GM23338 (cell line): Measurements from ENCODE around the gene DCAF4. TPM values are rescaled to one million over a fixed set of nuclear protein-coding genes. Genes with fewer than 3 reads are reported as not detected.

ENCODE experiments used
- ATAC-seq: fragments of 200-7000 bp; cut with Tn5 transposase; 3 replicates; pipeline ENCODE4 v1.9.1; 2020
- DNase-seq: peaks from one replicate; pipeline ENCODE4 v3.0.0-alpha.2; 2015; ENCODE audit warnings: low spot score
- H2AFZ ChIP-seq: fragments of 200-600 bp; sonication (generic); 2 replicates; pipeline ENCODE4 v1.8.0; 2016; ENCODE audit warnings: antibody characterized with exemption, mild to moderate bottlenecking, moderate library complexity
- H3F3A ChIP-seq: fragments of 200-600 bp; sonication (generic); replicated peaks from 2 replicates; pipeline ENCODE4 v1.8.0; 2017; ENCODE audit warnings: antibody characterized with exemption, mixed run types, low read depth
- H3K27ac ChIP-seq: fragments of 200-600 bp; sonication (generic); 2 replicates; pipeline ENCODE4 v1.6.1; 2016; ENCODE audit warnings: low read depth
- H3K27me3 ChIP-seq: fragments of 200-600 bp; sonication (generic); 2 replicates; pipeline ENCODE4 v1.8.0; 2016; ENCODE audit warnings: mild to moderate bottlenecking, mixed run types, moderate library complexity; ENCODE audit not compliant: insufficient read depth
- H3K36me3 ChIP-seq: fragments of 200-600 bp; sonication (generic); 2 replicates; pipeline ENCODE4 v1.8.0; 2016; ENCODE audit warnings: mild to moderate bottlenecking; ENCODE audit not compliant: insufficient read depth
- H3K4me1 ChIP-seq: fragments of 200-600 bp; sonication (generic); 2 replicates; pipeline ENCODE4 v1.8.0; 2016; ENCODE audit warnings: mild to moderate bottlenecking, moderate library complexity; ENCODE audit not compliant: insufficient read depth
- H3K4me2 ChIP-seq: fragments of 200-600 bp; sonication (generic); 2 replicates; pipeline ENCODE4 v1.7.1; 2017; ENCODE audit warnings: mixed run types
- H3K4me3 ChIP-seq: fragments of 200-600 bp; sonication (generic); 2 replicates; pipeline ENCODE4 v1.6.1; 2016; ENCODE audit warnings: mixed run types
- H3K79me2 ChIP-seq: fragments of 200-600 bp; sonication (generic); replicated peaks from 2 replicates; pipeline ENCODE4 v1.8.0; 2017; ENCODE audit warnings: mild to moderate bottlenecking; ENCODE audit not compliant: insufficient read depth
- H3K9me2 ChIP-seq: fragments of 200-600 bp; sonication (generic); 2 replicates; pipeline ENCODE4 v1.8.0; 2017; ENCODE audit not compliant: insufficient read depth
- H4K20me1 ChIP-seq: fragments of 200-600 bp; sonication (generic); replicated peaks from 2 replicates; pipeline ENCODE4 v1.8.0; 2017; ENCODE audit warnings: mild to moderate bottlenecking; ENCODE audit not compliant: insufficient read depth
- H3K27ac Mint-ChIP-seq: 2 replicates; pipeline ENCODE4 v1.8.0; 2020; ENCODE audit warnings: inconsistent platforms, mild to moderate bottlenecking, moderate library complexity, mixed read lengths
- H3K27me3 Mint-ChIP-seq: 3 replicates; pipeline ENCODE4 v1.8.0; 2022; ENCODE audit warnings: low read depth, mild to moderate bottlenecking, moderate library complexity, mixed read lengths, inconsistent platforms; ENCODE audit not compliant: insufficient read depth, poor library complexity
- H3K36me3 Mint-ChIP-seq: 3 replicates; pipeline ENCODE4 v1.8.0; 2021; ENCODE audit warnings: low read depth, mild to moderate bottlenecking, inconsistent platforms, moderate library complexity, mixed read lengths
- H3K4me1 Mint-ChIP-seq: 3 replicates; pipeline ENCODE4 v1.8.0; 2020; ENCODE audit warnings: mild to moderate bottlenecking, inconsistent platforms, mixed read lengths
- H3K4me3 Mint-ChIP-seq: 3 replicates; pipeline ENCODE4 v1.8.0; 2021; ENCODE audit warnings: moderate library complexity, mild to moderate bottlenecking, inconsistent platforms, mixed read lengths
- H3K9me3 Mint-ChIP-seq: 3 replicates; pipeline ENCODE4 v1.8.0; 2020; ENCODE audit warnings: moderate library complexity, mild to moderate bottlenecking, inconsistent platforms, mixed read lengths
- ETS1 ChIP-seq: IDR thresholded peaks from 2 replicates; pipeline ENCODE4 v1.6.1; 2016; ENCODE audit warnings: antibody characterized with exemption
- EZH2 ChIP-seq: fragments of 200-600 bp; sonication (generic); IDR thresholded peaks from one replicate; pipeline ENCODE4 v1.8.0; 2017; ENCODE audit warnings: antibody characterized with exemption, mild to moderate bottlenecking, low read depth; ENCODE audit not compliant: unreplicated experiment
- EZH2phosphoT487 ChIP-seq: fragments of 200-600 bp; sonication (generic); IDR thresholded peaks from one replicate; pipeline ENCODE4 v1.8.1; 2018; ENCODE audit warnings: antibody characterized with exemption; ENCODE audit not compliant: unreplicated experiment
- NANOG ChIP-seq: IDR thresholded peaks from 2 replicates; pipeline ENCODE4 v1.6.1; 2016; ENCODE audit warnings: antibody characterized with exemption, borderline replicate concordance
- POLR2AphosphoS5 ChIP-seq: IDR thresholded peaks from 2 replicates; pipeline ENCODE4 v1.6.1; 2016; ENCODE audit warnings: antibody characterized with exemption, low read depth
- REST ChIP-seq: IDR thresholded peaks from one replicate; pipeline ENCODE4 v1.6.1; 2018; ENCODE audit warnings: antibody characterized with exemption; ENCODE audit not compliant: unreplicated experiment
- STAT1 ChIP-seq: IDR thresholded peaks from one replicate; pipeline ENCODE4 v1.6.1; 2016; ENCODE audit warnings: antibody characterized with exemption; ENCODE audit not compliant: unreplicated experiment
- ZNF114 ChIP-seq: fragments of 250-450 bp; sonication (Bioruptor Pico); IDR thresholded peaks from 2 replicates; pipeline ENCODE4 v1.5.0; 2020; ENCODE audit warnings: mild to moderate bottlenecking, moderate library complexity
- ZNF331 ChIP-seq: fragments of 250-450 bp; sonication (Bioruptor Pico); IDR thresholded peaks from 2 replicates; pipeline ENCODE4 v1.5.0; 2020; ENCODE audit warnings: low read depth, mild to moderate bottlenecking, moderate library complexity
- ZNF462 ChIP-seq: fragments of 250-450 bp; sonication (Bioruptor Pico); IDR thresholded peaks from 2 replicates; pipeline ENCODE4 v1.5.0; 2020; ENCODE audit warnings: mild to moderate bottlenecking, moderate library complexity
- polyA plus RNA-seq: library from polyadenylated mRNA; unstranded; fragments of >200 nt; fragmentation: Nextera tagmentation; extraction: Ambion mirVana; gene quantifications from 2 replicates; pipeline ENCODE4 v1.2.1, GENCODE V29; 2016
- total RNA-seq: library from RNA; depleted of rRNA; stranded (reverse); fragments of >200 nt; shearing (Covaris generic); gene quantifications from 2 replicates; pipeline ENCODE4 v1.2.3, GENCODE V29; 2014

Gene DCAF4
- total and polyA plus RNA-seq, 2 experiments from 2014 or later = 17.5 to 39.3 TPM

- Histone ChIP-seq H3F3A (no peaks in the 10 kb centered on the region), H3K9me2 (no peaks in the 10 kb centered on the region), H3K36me3 (no peaks in the 10 kb centered on the region; the same call in 1 of the 2 replicates), H3K79me2 (no peaks in the 10 kb centered on the region), H3K27me3 (no peaks in the 10 kb centered on the region), H2AFZ (no peak overlapping the region), H3K4me2 (no peak overlapping the region), H3K27ac (no peak overlapping the region), H4K20me1 (no peaks in the 10 kb centered on the region), H3K4me3 (no peak overlapping the region), H3K4me1 (no peaks in the 10 kb centered on the region)
- TF ChIP-seq ZNF462 (CRISPR knock-in tag) (no peak), ZNF331 (CRISPR knock-in tag) (no peak), NANOG (no peak), ZNF114 (CRISPR knock-in tag) (no peak), STAT1 (no peak), POLR2AphosphoS5 (no peak), ETS1 (no peak), REST (no peak), EZH2 (no peak), EZH2phosphoT487 (no peak)
- peaks cover 27% of the 10 kb centered on the region for H3K36me3 Mint-ChIP-seq
- peaks cover 4% of the 10 kb centered on the region; the same call in 2 of the 3 replicates for H3K9me3 Mint-ChIP-seq
- H3K27me3 Mint-ChIP-seq = peaks cover 11% of the 10 kb centered on the region
- H3K4me1 Mint-ChIP-seq = no peaks in the 10 kb centered on the region
- ATAC-seq = no peak
- H3K27ac Mint-ChIP-seq = no peak overlapping the region
- DNase-seq = no peak
- H3K4me3 Mint-ChIP-seq = no peak overlapping the region
Measured at GRCh38 chr14:72965249-72965648, 39.0 kb downstream of the DCAF4 start.
